ENCODE data around the gene KIF1A.

- TF ChIP-seq, protein P1, sequence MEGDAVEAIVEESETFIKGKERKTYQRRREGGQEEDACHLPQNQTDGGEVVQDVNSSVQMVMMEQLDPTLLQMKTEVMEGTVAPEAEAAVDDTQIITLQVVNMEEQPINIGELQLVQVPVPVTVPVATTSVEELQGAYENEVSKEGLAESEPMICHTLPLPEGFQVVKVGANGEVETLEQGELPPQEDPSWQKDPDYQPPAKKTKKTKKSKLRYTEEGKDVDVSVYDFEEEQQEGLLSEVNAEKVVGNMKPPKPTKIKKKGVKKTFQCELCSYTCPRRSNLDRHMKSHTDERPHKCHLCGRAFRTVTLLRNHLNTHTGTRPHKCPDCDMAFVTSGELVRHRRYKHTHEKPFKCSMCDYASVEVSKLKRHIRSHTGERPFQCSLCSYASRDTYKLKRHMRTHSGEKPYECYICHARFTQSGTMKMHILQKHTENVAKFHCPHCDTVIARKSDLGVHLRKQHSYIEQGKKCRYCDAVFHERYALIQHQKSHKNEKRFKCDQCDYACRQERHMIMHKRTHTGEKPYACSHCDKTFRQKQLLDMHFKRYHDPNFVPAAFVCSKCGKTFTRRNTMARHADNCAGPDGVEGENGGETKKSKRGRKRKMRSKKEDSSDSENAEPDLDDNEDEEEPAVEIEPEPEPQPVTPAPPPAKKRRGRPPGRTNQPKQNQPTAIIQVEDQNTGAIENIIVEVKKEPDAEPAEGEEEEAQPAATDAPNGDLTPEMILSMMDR (IDR thresholded peaks at IDR 0.05; ENCODE audit: insufficient read depth, low read length) = no peak
- TF ChIP-seq POLR2AphosphoS5 (IDR thresholded peaks at IDR 0.05; ENCODE audit: low read depth) = no peak
Observed at GRCh38 chr2:240784629-240785423, 35.2 kb downstream of the KIF1A start.

All from HL-60 (cell line).